A549 (cell line): Measurements from ENCODE around the gene TMEM182. TPM values are rescaled to one million over a fixed set of nuclear protein-coding genes. Genes with fewer than 3 reads are reported as not detected.

ENCODE experiments used
- ATAC-seq, 2 experiments: fragments of 200-7000 bp in 1 of 2; fragments of >200 bp in 1 of 2; cut with Nextera tagmentation in 1 of 2; cut with Tn5 transposase in 1 of 2; 3 replicates each; pipeline versions ENCODE4 v1.8.0 to v1.9.1; 2018 to 2020; ENCODE audit warnings: mild to moderate bottlenecking in 1 of 2, moderate library complexity in 1 of 2
- CTCF ChIA-PET: fragments of 300-600 bp; sonication (Branson Sonifier 250); formaldehyde crosslinking; extraction: SDS; loops from one replicate; lab custom pipeline; 2021; ENCODE audit warnings: antibody characterized with exemption, inconsistent platforms; lab: Yijun Ruan, JAX
- POLR2A ChIA-PET: fragments of 350-600 bp; formaldehyde crosslinking; extraction: SDS; loops from one replicate; lab custom pipeline; 2021; ENCODE audit warnings: antibody characterized with exemption, inconsistent platforms; lab: Yijun Ruan, JAX
- DNase-seq, 2 experiments: peaks; one replicate each; pipeline versions ENCODE4 v3.0.0 to v3.0.0-alpha.2; 2011 to 2016; ENCODE audit warnings: low read depth in 1 of 2, low spot score in 1 of 2
- FAIRE-seq: peaks from 2 replicates; lab custom pipeline; 2011; peaks lifted over from hg19 to GRCh38; lab: Jason Lieb, UNC
- H3K27ac ChIP-seq, 2 experiments: fragments of >200 bp; sonication (Bioruptor Twin); formaldehyde crosslinking; 3 replicates each; pipeline ENCODE4 v1.5.1; 2016 to 2017
- H3K4me1 ChIP-seq: fragments of >200 bp; sonication (Bioruptor Twin); formaldehyde crosslinking; 3 replicates; pipeline ENCODE4 v1.6.1; 2016
- H3K4me2 ChIP-seq: fragments of >200 bp; sonication (Bioruptor Twin); formaldehyde crosslinking; 3 replicates; pipeline ENCODE4 v1.6.1; 2016
- H3K4me3 ChIP-seq: fragments of >200 bp; sonication (Bioruptor Twin); formaldehyde crosslinking; 3 replicates; pipeline ENCODE4 v1.5.1; 2016
- H3K9me3 ChIP-seq: fragments of >200 bp; sonication (Bioruptor Twin); formaldehyde crosslinking; 3 replicates; pipeline ENCODE4 v1.6.1; 2016
- BHLHE40 ChIP-seq: IDR thresholded peaks from 2 replicates; pipeline ENCODE4 v1.6.1; 2012; ENCODE audit warnings: low read depth, low read length, inconsistent platforms
- CEBPB ChIP-seq, 2 experiments: fragments of >200 bp in 1 of 2; sonication (Bioruptor Twin) in 1 of 2; formaldehyde crosslinking in 1 of 2; IDR thresholded peaks; 2 replicates each; pipeline ENCODE4 v1.6.1; 2012 to 2016
- EP300 ChIP-seq, 2 experiments: fragments of >200 bp; sonication (Bioruptor Twin); formaldehyde crosslinking; IDR thresholded peaks; 2 replicates in 1 of 2; 3 replicates in 1 of 2; pipeline ENCODE4 v1.6.1; 2016 to 2017
- FOSB ChIP-seq: fragments of 250-450 bp; sonication (Bioruptor Pico); IDR thresholded peaks from 2 replicates; pipeline ENCODE4 v1.5.0; 2020; ENCODE audit warnings: mild to moderate bottlenecking, moderate library complexity
- FOSL2 ChIP-seq, 2 experiments: fragments of 450-650 bp in 1 of 2; fragments of >200 bp in 1 of 2; sonication (Bioruptor Twin) in 1 of 2; formaldehyde crosslinking; IDR thresholded peaks; 2 replicates each; pipeline versions ENCODE4 v1.5.0 to v1.6.1; 2016 to 2020; ENCODE audit warnings: mild to moderate bottlenecking in 1 of 2, moderate library complexity in 1 of 2
- FOXS1 ChIP-seq: fragments of 250-450 bp; sonication (Bioruptor Pico); IDR thresholded peaks from 2 replicates; pipeline ENCODE4 v1.5.0; 2020; ENCODE audit warnings: mild to moderate bottlenecking, moderate library complexity
- GATA3 ChIP-seq: IDR thresholded peaks from 2 replicates; pipeline ENCODE4 v1.6.1; 2012; ENCODE audit warnings: borderline replicate concordance
- HDAC2 ChIP-seq: fragments of 200-600 bp; sonication (generic); IDR thresholded peaks from 2 replicates; pipeline ENCODE4 v1.6.1; 2016
- HEYL ChIP-seq: fragments of 250-450 bp; sonication (Bioruptor Pico); IDR thresholded peaks from 2 replicates; pipeline ENCODE4 v1.8.0; 2021; ENCODE audit warnings: mild to moderate bottlenecking, moderate library complexity
- HOXB13 ChIP-seq: fragments of 250-450 bp; sonication (Bioruptor Pico); IDR thresholded peaks from 2 replicates; pipeline ENCODE4 v1.5.0; 2020; ENCODE audit warnings: low read depth, mild to moderate bottlenecking, moderate library complexity
- KDM5A ChIP-seq: fragments of 200-600 bp; sonication (generic); IDR thresholded peaks from 2 replicates; pipeline ENCODE4 v1.6.1; 2016; ENCODE audit warnings: antibody characterized with exemption, mild to moderate bottlenecking
- MAFK ChIP-seq: fragments of 450-650 bp; IDR thresholded peaks from 2 replicates; pipeline ENCODE4 v1.6.1; 2014; ENCODE audit not compliant: partially characterized antibody
- NPAS2 ChIP-seq: fragments of 250-450 bp; sonication (Bioruptor Pico); IDR thresholded peaks from 2 replicates; pipeline ENCODE4 v1.8.0; 2022; ENCODE audit warnings: mild to moderate bottlenecking, moderate library complexity, borderline replicate concordance
- POLR2A ChIP-seq: IDR thresholded peaks from 2 replicates; pipeline ENCODE4 v1.6.1; 2012; ENCODE audit warnings: mild to moderate bottlenecking, low read length
- SMC3 ChIP-seq: fragments of >200 bp; sonication (Bioruptor Twin); formaldehyde crosslinking; IDR thresholded peaks from 3 replicates; pipeline ENCODE4 v1.6.1; 2018; ENCODE audit warnings: inconsistent platforms
- TP53 ChIP-seq: fragments of 250-450 bp; sonication (Bioruptor Pico); IDR thresholded peaks from 2 replicates; pipeline ENCODE4 v1.5.0; 2021; ENCODE audit warnings: mild to moderate bottlenecking, moderate library complexity
- ZFP36 ChIP-seq: fragments of 450-650 bp; IDR thresholded peaks from 2 replicates; pipeline ENCODE4 v1.6.1; 2014; ENCODE audit warnings: borderline replicate concordance; ENCODE audit not compliant: partially characterized antibody
- ZNF302 ChIP-seq: fragments of 250-450 bp; sonication (Bioruptor Pico); IDR thresholded peaks from 2 replicates; pipeline ENCODE4 v1.9.0; 2021; ENCODE audit warnings: inconsistent platforms, mild to moderate bottlenecking, moderate library complexity
- WGBS: methylation state at CpG from one replicate; pipeline ENCODE4 v1.1.6; 2017; ENCODE audit errors: missing lambda C conversion rate; 5-methylcytosine and 5-hydroxymethylcytosine counted together
- polyA plus RNA-seq, 4 experiments: library from polyadenylated mRNA; depleted of rRNA in 3 of 4; stranded (reverse); fragments of >200 nt; fragmentation: RNase III in 1 of 4; extraction: RNeasy Plus Mini Kit Qiagen cat#74134 plus additional on column Dnase treatment in 1 of 4; gene quantifications; 2 replicates in 3 of 4; 3 replicates in 1 of 4; pipeline ENCODE4 v1.2.3, GENCODE V29; 2011 to 2017
- TF ChIP-seq, protein P1 (sequence below): IDR thresholded peaks from 2 replicates; pipeline ENCODE4 v1.6.1; 2012
- TF ChIP-seq, protein P2 (sequence below): IDR thresholded peaks from 2 replicates; pipeline ENCODE4 v1.6.1; 2012
- TF ChIP-seq, protein P3 (sequence below): fragments of 200-600 bp; sonication (generic); IDR thresholded peaks from 2 replicates; pipeline ENCODE4 v1.6.1; 2016; ENCODE audit warnings: antibody characterized with exemption, mild to moderate bottlenecking, moderate library complexity
- TF ChIP-seq, protein P4 (sequence below): fragments of 150-350 bp; IDR thresholded peaks from 2 replicates; pipeline ENCODE4 v1.6.1; 2014; ENCODE audit warnings: low read depth, mild to moderate bottlenecking, low read length
- TF ChIP-seq, protein P5 (sequence below): fragments of 450-650 bp; IDR thresholded peaks from 2 replicates; pipeline ENCODE4 v1.6.1; 2014; ENCODE audit warnings: antibody characterized with exemption
- TF ChIP-seq, protein P6 (sequence below): fragments of >200 bp; sonication (Bioruptor Twin); formaldehyde crosslinking; IDR thresholded peaks from 3 replicates; pipeline ENCODE4 v1.5.1; 2016
- TF ChIP-seq, protein P7 (sequence below): fragments of >200 bp; sonication (Bioruptor Twin); formaldehyde crosslinking; IDR thresholded peaks from 2 replicates; pipeline ENCODE4 v1.6.1; 2016

TMEM182 gene
- polyA plus RNA-seq, 2 of the 4 experiments (the other 2 are of a cell fraction): 5.3 to 13.1 TPM

DNA sequence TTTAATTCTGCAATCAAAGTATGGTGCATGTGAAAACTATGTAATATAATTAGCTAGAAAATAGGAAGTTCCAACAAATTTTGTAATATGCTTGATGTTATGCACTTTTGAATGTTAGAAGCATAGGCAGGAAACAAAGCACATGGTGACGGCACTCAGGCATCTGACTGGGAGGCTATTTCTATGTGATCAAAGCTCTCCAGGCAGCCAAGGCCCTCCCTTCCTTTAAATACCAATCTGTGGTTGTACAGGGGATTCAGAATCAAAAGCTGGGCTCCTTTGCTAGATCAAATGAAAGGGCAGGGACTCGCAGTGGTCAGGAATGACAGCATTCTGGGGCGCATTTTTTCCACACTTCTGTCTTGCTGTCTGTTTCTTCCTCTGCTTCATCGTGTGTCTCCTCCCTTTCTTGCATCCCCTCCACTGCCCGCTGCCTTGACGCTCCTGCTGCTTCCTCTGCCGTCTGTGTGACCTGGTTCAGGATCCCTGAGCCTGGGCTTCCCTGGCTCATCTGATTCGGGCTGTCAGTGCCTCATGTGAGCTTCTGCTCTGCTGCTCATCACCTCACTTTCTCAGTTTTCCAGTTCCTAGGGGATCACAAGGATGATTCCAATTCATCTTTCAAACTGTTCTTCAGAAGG, 30.9 kb downstream of the TMEM182 start:
- no peaks in the 10 kb centered on the region for H3K9me3 ChIP-seq
- H3K4me3 ChIP-seq: no peak overlapping the region
- no peak overlapping the region for H3K27ac ChIP-seq
- TF ChIP-seq NPAS2 (CRISPR knock-in tag) (no peak), POLR2A (no peak), HDAC2 (no peak), HOXB13 (CRISPR knock-in tag) (no peak), BHLHE40 (no peak), FOXS1 (CRISPR knock-in tag) (no peak), FOSB (CRISPR knock-in tag) (no peak), EP300 (IDR thresholded peaks at IDR 0.05) (no peak), MAFK (no peak), TP53 (no peak), ZFP36 (no peak), HEYL (CRISPR knock-in tag) (no peak)
- TF ChIP-seq, protein P1, sequence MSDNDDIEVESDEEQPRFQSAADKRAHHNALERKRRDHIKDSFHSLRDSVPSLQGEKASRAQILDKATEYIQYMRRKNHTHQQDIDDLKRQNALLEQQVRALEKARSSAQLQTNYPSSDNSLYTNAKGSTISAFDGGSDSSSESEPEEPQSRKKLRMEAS: no peak
- TF ChIP-seq, protein P2, sequence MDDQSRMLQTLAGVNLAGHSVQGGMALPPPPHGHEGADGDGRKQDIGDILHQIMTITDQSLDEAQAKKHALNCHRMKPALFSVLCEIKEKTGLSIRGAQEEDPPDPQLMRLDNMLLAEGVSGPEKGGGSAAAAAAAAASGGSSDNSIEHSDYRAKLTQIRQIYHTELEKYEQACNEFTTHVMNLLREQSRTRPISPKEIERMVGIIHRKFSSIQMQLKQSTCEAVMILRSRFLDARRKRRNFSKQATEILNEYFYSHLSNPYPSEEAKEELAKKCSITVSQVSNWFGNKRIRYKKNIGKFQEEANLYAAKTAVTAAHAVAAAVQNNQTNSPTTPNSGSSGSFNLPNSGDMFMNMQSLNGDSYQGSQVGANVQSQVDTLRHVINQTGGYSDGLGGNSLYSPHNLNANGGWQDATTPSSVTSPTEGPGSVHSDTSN: no peak
- TF ChIP-seq, protein P3, sequence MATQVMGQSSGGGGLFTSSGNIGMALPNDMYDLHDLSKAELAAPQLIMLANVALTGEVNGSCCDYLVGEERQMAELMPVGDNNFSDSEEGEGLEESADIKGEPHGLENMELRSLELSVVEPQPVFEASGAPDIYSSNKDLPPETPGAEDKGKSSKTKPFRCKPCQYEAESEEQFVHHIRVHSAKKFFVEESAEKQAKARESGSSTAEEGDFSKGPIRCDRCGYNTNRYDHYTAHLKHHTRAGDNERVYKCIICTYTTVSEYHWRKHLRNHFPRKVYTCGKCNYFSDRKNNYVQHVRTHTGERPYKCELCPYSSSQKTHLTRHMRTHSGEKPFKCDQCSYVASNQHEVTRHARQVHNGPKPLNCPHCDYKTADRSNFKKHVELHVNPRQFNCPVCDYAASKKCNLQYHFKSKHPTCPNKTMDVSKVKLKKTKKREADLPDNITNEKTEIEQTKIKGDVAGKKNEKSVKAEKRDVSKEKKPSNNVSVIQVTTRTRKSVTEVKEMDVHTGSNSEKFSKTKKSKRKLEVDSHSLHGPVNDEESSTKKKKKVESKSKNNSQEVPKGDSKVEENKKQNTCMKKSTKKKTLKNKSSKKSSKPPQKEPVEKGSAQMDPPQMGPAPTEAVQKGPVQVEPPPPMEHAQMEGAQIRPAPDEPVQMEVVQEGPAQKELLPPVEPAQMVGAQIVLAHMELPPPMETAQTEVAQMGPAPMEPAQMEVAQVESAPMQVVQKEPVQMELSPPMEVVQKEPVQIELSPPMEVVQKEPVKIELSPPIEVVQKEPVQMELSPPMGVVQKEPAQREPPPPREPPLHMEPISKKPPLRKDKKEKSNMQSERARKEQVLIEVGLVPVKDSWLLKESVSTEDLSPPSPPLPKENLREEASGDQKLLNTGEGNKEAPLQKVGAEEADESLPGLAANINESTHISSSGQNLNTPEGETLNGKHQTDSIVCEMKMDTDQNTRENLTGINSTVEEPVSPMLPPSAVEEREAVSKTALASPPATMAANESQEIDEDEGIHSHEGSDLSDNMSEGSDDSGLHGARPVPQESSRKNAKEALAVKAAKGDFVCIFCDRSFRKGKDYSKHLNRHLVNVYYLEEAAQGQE: no peak
- TF ChIP-seq, protein P4, sequence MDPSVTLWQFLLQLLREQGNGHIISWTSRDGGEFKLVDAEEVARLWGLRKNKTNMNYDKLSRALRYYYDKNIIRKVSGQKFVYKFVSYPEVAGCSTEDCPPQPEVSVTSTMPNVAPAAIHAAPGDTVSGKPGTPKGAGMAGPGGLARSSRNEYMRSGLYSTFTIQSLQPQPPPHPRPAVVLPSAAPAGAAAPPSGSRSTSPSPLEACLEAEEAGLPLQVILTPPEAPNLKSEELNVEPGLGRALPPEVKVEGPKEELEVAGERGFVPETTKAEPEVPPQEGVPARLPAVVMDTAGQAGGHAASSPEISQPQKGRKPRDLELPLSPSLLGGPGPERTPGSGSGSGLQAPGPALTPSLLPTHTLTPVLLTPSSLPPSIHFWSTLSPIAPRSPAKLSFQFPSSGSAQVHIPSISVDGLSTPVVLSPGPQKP: no peak
- TF ChIP-seq, protein P5, sequence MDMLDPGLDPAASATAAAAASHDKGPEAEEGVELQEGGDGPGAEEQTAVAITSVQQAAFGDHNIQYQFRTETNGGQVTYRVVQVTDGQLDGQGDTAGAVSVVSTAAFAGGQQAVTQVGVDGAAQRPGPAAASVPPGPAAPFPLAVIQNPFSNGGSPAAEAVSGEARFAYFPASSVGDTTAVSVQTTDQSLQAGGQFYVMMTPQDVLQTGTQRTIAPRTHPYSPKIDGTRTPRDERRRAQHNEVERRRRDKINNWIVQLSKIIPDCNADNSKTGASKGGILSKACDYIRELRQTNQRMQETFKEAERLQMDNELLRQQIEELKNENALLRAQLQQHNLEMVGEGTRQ: no peak
- TF ChIP-seq, protein P6, sequence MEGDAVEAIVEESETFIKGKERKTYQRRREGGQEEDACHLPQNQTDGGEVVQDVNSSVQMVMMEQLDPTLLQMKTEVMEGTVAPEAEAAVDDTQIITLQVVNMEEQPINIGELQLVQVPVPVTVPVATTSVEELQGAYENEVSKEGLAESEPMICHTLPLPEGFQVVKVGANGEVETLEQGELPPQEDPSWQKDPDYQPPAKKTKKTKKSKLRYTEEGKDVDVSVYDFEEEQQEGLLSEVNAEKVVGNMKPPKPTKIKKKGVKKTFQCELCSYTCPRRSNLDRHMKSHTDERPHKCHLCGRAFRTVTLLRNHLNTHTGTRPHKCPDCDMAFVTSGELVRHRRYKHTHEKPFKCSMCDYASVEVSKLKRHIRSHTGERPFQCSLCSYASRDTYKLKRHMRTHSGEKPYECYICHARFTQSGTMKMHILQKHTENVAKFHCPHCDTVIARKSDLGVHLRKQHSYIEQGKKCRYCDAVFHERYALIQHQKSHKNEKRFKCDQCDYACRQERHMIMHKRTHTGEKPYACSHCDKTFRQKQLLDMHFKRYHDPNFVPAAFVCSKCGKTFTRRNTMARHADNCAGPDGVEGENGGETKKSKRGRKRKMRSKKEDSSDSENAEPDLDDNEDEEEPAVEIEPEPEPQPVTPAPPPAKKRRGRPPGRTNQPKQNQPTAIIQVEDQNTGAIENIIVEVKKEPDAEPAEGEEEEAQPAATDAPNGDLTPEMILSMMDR: no peak
- TF ChIP-seq, all 56 proteins: peak for 0
- WGBS: 72% methylated on average over 8 of the region's 8 CpGs
- no peak overlapping the region for H3K4me2 ChIP-seq
- no peak for DNase-seq
- H3K4me1 ChIP-seq: no peaks in the 10 kb centered on the region
- ChIA-PET CTCF (interaction anchor here (1.4 kb wide), 1 partner anchor 13 kb away, joined by 4 read pairs; no protein-coding TSS in a partner anchor), POLR2A (no interaction called here)
- FAIRE-seq: no peak
- no peak for ATAC-seq

DNA sequence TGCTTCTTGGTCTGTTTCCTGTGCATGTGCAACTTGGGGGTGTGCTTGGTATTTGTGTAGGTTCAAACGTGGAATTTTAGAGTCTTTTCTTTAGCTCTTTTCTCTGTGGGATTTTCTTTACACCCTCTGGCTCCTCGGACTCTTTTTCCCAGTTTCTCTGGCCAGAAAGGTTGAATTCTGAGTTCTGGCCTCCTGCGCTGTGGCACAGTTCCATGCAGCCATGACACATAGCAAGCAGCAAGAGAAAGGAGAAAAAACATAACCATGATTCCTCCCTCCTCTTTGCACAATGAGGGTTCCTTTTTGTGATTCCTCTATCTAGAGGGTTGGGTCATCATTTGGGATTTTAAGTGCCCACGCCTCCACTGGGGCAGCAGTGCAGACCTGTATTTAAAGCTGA, 33.8 kb downstream of the TMEM182 start:
- H3K27ac ChIP-seq: no peak overlapping the region
- ATAC-seq (no peak), DNase-seq (no peak), FAIRE-seq (no peak)
- ChIA-PET CTCF (no interaction called here), POLR2A (no interaction called here)
- no peak overlapping the region for H3K4me2 ChIP-seq
- no peak overlapping the region for H3K4me3 ChIP-seq
- no peaks in the 10 kb centered on the region for H3K4me1 ChIP-seq
- H3K9me3 ChIP-seq: peaks cover 22% of the 10 kb centered on the region; the same call in 2 of the 3 replicates
- WGBS: 65% methylated on average over 4 of the region's 4 CpGs
- TF ChIP-seq, protein P6: no peak
- TF ChIP-seq SMC3 (no peak), ZNF302 (no peak), FOXS1 (CRISPR knock-in tag) (no peak), KDM5A (no peak), EP300 (IDR thresholded peaks at IDR 0.05) (no peak), CEBPB (IDR thresholded peaks at IDR 0.05) (no peak), FOSL2 (IDR thresholded peaks at IDR 0.05) (no peak), FOSL2 (CRISPR knock-in tag; IDR thresholded peaks at IDR 0.05) (no peak), GATA3 (no peak)
- TF ChIP-seq, protein P7, sequence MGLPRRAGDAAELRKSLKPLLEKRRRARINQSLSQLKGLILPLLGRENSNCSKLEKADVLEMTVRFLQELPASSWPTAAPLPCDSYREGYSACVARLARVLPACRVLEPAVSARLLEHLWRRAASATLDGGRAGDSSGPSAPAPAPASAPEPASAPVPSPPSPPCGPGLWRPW: no peak
